ENCODE results near the gene PRH2.

PRH2 gene

DNA sequence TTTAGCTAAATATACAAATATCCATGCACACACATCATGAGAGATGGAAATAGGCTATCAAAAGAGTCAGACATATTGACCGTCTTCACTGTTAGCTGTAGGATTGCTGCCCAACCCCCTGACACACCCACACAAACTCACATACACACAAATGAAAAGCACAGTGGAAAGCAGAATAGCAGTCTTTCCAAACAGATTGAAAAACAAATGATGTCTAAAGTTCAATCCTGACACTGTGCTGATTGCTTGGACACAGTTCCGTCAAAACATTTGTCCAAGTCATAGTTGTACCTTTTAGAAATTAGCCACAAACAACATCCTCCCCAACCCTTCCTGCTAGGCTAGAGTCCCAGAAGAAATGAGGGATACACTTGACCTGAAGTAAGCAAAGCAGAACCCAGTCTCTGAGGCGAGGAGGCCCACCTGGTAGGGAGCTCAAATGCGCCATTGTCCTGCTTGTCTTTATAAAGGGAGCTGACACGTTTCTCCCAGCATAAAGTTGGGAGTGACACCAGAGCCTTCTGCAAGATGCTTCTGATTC is at the start of gene PRH2:
TSS of gene PRH2 (plus strand) at position 491 of the 541 bp plus-strand sequence. CDS start at position 529, 38 bp downstream.
- DNase-seq (ENCODE audit: low read depth in 2 of 2): no peak

DNA sequence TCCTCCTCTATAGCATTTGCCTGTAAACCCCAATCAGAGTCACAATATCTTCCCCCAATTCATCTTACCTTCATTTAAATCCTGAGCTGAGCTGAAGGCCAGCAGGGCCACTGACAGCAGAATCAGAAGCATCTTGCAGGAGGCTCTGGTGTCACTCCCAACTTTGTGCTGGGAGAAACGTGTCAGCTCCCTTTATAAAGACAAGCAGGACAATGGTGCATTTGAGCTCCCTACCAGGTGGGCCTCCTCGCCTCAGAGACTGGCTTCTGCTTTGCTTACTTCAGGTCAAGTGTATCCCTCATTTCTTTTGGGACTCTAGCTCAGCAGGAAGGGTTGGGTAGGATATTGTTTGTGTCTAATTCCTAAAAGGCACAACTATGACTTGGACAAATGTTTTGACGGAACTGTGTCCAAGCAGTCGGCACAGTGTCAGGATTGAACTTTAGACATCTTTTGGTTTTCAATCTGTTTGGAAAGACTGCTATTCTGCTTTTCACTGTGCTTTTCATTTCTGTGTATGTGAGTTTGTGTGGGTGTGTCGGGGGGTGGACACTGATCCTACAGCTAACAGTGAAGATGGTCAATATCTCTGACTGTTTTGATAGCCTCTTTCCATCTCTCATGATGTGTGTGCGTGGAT is 44.8 kb upstream of the PRH2 start, which contains the start of gene PRH1:
TSS of gene PRH1 (minus strand) at position 170 of the 640 bp plus-strand sequence. CDS start at position 132, 38 bp downstream.
- no peak for DNase-seq (ENCODE audit: low read depth in 2 of 2)

DNA sequence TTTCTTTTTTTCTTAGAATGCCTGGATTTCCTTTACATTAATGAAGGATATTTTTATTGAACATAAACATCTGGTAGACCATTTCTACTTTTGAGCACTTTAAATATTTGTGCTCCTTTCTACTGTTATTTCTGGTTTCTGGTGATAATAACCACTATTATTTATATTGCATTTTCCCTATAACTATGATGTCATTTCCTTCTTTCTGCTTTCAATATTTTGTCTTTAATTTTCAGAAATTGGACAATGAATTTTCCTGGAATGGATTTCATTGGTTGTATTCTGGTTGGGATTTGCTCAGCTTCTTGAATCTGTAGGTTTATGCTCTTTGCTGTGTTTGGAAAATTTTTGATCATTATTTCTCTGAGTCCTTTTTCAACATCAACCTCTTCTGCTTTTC is 39.8 kb upstream of the PRH2 start:
- DNase-seq (ENCODE audit: low read depth in 2 of 2): no peak

DNA sequence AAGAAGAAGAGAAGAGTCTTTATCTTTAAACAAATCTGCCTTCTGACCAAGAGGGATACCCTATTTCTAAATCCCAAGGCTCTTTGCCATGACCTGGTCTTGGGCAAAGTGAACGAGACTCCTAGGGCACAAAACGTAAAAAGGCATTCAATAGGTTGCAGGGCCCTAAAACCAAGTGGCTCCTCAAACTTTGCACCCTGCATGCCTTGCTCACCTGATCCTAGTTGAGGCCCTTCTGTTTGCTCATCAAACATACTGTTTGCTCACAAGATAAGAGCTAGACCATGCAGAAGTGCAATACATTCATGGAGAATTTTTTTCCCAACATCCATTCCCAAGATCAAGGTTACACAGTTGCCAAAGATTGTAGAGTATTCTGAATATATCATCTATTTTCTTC is 37.1 kb upstream of the PRH2 start:
- DNase-seq (ENCODE audit: low read depth in 2 of 2): no peak

DNA sequence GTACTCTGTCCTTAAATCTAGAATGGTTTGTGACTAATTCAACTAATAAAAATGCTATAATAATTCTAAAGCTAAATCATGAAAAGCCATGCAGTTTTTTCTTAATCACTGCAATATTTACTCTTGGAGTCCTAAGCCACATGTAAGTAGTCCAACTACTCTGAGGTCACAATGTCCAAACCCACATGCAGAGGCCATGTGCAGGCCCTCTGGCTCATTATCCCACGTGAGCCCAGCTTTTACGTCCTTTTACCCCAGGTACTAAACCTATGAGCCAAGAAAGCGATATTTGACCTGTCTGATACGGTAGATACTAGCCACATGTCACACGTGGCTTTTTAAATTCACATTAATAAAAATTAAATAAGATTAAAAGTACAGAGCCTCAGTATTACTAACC is 32.2 kb upstream of the PRH2 start:
- no peak for DNase-seq (ENCODE audit: low read depth in 2 of 2)

- no peak for DNase-seq (ENCODE audit: low read depth in 2 of 2)
Measured at GRCh38 chr12:10900530-10900929, 28.5 kb upstream of the PRH2 start.

DNA sequence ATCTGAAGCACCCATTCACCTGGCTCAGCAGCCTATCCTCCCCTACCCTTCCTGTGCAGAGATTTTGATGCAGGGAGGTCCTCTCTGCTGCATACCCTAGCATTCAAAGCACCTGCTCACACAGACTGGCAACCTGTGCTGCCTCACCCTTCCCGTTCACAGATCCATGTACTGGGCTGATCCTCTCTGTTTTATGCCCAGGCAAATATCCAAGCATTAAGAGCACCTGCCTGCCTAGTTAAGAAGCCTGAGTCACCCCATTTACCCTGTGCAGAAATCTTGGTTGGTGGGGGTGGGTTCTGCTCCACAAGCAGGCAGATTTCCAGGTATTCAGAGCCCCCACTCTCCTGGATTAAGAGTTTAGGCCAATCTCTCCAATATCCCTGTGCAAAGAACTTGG is 28.1 kb upstream of the PRH2 start:
- DNase-seq (ENCODE audit: low read depth in 2 of 2): no peak

- DNase-seq (ENCODE audit: low read depth in 2 of 2): no peak
Measured at GRCh38 chr12:10901427-10901826, 27.6 kb upstream of the PRH2 start.

DNA sequence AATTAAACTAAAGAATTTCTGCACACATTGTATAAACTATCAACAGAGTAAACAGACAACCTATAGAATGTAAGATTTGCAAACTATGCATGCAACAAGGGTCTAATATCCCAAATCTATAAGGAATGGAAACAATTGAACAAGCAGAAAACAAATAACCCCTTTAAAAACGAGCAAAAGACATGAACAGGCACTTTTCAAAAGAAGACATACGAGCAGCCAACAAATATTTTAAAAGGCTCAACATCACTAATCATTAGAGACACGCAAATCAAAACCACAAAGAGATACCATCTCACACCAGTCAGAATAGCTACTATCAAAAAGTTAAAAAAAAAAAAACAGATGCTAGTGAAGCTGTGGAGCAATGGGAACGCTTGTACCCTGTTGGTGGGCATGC is 24.4 kb upstream of the PRH2 start:
- DNase-seq (ENCODE audit: low read depth in 2 of 2): no peak

DNA sequence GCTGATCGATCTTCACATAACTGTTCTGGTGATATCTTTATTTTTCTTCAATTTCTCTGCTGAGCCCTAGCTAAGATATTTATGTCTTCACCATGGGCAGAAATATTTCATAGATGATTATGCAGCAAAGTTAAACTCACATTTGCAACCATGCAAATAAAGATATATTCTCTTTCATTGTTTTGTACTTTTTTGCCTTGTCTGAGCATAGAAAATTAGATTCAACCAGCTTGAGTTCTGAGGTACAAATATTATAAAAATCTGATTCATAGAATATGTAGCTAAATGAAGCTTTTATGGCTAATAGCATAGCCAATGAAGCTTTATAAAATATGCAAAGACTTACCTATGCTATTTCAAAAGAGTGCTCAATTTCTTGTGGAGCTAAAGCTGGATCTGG is 19.6 kb upstream of the PRH2 start, which contains the start of gene TAS2R13:
TSS of gene TAS2R13 (minus strand) at position 101 of the 400 bp plus-strand sequence. CDS start 264 bp downstream, outside the sequence.
- no peak for DNase-seq (ENCODE audit: low read depth in 2 of 2)

DNA sequence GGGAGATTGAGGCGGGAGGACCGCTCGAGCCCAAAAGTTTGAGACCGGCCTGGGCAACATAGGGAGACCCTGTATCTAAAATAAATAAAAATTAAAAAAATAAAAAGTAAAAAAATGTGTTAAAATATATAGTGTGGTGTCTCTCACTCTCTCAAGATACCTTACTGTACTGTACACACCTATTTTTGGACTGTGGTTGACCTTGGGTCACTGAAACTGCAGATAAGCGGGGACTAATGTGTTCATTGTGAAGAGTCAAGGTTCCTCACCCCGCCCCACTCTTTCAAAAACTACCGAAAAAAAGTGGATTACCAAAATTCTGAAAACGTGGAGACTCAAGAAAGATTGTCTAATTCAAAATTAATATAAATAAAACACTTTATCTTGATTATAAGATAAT is 18.7 kb upstream of the PRH2 start:
- no peak for DNase-seq (ENCODE audit: low read depth in 2 of 2)

DNA sequence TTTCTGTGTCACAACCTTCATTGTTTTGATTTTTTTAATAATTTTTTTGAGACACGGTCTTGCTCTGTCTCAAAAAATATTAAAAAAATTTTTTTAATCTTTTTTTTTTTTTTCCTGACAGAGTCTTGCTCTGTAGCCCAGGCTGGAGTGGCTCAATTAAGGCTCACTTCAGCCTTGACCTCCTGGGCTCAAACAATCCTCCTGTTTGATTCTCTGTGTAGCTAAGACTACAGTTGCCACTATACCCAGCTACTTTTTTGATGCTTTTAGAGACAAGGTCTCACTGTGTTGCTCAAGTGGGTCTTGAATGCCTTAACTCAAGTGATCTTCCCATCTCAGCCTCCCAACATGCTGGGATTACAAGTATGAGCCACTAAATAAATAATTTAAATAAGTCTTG is 9.2 kb upstream of the PRH2 start:
- DNase-seq (ENCODE audit: low read depth in 2 of 2): no peak

GRCh38 chr12:10926269-10926668 is 2.8 kb upstream of the PRH2 start:
- no peak for DNase-seq (ENCODE audit: low read depth in 2 of 2)

GRCh38 chr12:10936506-10936905 is 7.5 kb downstream of the PRH2 start:
- DNase-seq (ENCODE audit: low read depth in 2 of 2): no peak

DNA sequence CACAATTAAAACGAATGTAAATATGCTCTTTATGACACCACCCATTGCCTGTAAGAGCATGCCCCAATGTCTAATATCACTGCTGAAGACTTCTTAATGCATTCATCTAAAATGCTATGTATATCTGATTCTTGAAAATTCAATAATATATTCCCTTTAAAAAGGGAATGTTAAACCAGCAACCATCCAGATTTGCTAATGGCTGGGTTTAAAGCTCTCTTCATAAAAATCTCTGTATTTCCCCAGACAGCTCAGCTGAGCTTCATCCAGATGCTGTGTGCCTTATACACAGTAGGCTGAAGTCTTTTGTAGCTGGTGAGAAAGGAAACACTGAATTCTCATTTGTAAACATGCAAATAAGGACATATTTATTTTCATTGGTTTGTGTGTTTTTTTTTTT is 10.1 kb downstream of the PRH2 start, which contains the start of gene TAS2R14:
TSS of gene TAS2R14 (minus strand) at position 101 of the 400 bp plus-strand sequence. CDS start at position 45, 56 bp downstream.
- DNase-seq (ENCODE audit: low read depth in 2 of 2): no peak

- no peak for DNase-seq (ENCODE audit: low read depth in 2 of 2)
Measured at GRCh38 chr12:10940389-10940788, 11.4 kb downstream of the PRH2 start.

GRCh38 chr12:10941369-10941768 is 12.3 kb downstream of the PRH2 start:
- no peak for DNase-seq (ENCODE audit: low read depth in 2 of 2)

DNA sequence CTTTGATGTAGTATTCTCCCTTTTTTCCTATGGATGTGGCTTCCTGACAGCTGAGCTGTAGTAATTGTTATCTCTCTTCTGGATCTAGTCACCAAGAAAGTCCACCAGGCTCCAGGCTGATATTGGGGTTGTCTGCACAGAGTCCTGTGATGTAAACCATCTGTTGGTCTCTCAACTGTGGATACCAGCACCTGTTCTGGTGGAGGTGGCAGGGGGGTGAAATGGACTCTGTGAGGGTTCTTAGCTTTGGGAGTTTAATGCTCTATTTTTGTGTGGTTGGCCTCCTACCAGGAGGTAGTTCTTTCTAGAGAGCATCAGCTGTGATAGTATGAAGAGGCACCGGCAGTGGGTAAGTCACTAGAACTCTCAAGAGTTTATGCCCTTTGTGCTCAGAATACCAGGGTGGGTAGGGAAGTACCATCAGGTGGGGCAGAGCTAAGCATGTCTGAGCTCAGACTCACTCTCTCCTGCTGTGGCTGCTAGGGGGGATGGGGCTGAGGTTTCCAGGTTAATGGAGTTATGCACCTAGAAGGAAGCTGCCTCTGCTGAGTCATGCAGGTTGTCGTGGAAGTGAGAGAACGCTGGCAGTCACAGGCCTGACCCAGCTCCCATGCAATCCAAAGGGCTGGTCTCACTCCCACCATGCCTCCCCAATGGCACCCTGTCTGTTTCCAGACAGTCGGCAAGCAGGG is 13.0 kb downstream of the PRH2 start:
- no peak for DNase-seq (ENCODE audit: low read depth in 2 of 2)

DNA sequence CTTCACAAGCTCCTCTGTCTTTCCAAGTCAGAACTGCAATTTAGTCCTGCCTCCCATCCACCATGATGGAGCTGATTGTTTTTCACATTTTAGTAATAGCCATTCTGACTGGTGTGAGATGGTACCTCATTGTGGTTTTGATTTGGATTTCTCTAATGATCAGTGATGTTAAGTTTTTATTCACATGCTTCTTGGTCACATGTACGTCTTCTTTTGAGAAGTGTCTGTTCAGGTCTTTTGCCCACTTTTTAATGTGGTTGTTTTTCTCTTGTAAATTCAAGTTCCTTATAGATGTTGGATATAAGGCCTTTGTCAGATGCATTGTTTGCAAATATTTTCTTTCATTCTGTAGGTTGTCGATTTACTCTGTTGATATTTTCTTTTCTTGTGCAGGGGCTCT is 14.1 kb downstream of the PRH2 start:
- no peak for DNase-seq (ENCODE audit: low read depth in 2 of 2)

- DNase-seq (ENCODE audit: low read depth in 2 of 2): no peak
Measured at GRCh38 chr12:10952645-10953044, 23.6 kb downstream of the PRH2 start.

DNA sequence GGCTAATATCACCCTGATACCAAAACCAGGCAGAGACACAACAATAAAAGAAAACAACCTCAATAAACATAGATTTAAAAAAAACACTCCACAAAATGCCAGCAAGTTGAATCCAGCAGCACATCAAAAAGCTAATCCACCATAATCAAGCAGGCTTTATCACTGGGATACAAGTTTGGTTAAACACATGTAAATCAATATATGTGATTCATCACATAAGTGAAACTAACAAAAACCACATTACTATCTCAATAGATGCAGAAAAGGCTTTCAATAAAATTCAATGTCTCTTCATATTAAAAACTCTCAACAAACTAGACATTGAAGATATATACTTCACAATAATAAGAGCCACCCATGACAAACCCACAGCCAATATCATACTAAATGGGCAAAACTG is 27.0 kb downstream of the PRH2 start:
- no peak for DNase-seq (ENCODE audit: low read depth in 2 of 2)

GRCh38 chr12:10957741-10958140 is 28.7 kb downstream of the PRH2 start:
- no peak for DNase-seq (ENCODE audit: low read depth in 2 of 2)

GRCh38 chr12:10959804-10960203 is 30.8 kb downstream of the PRH2 start:
- no peak for DNase-seq (ENCODE audit: low read depth in 2 of 2)
